NK-92 (cell line): Measurements from ENCODE around the gene HSF5.

Experiments
- DNase-seq: peaks from one replicate; lab custom pipeline; 2025; ENCODE audit not compliant: unreplicated experiment; lab: John Stamatoyannopoulos, UW

Gene HSF5

DNA sequence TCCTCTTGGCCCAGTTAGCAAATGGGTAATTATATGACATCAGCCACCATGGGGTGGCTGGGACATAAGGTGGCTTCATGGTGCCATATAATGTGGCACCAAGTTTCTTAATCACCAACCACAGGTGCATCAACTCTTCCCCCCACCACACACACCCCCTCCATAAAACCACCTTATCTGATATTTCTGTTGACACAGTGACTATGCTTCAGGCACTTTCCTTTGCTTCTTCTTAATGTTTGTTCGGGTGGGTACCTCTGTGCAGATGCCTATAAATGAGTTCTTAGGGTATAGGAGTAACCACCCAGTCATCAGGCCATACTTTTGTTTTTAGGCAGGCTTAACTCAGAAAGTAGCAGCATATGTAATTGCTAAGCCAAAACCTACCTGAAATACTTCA lies 100.4 kb downstream of the HSF5 start:
- no peak for DNase-seq

GRCh38 chr17:58386708-58387107 lies 101.5 kb downstream of the HSF5 start:
- no peak for DNase-seq

DNA sequence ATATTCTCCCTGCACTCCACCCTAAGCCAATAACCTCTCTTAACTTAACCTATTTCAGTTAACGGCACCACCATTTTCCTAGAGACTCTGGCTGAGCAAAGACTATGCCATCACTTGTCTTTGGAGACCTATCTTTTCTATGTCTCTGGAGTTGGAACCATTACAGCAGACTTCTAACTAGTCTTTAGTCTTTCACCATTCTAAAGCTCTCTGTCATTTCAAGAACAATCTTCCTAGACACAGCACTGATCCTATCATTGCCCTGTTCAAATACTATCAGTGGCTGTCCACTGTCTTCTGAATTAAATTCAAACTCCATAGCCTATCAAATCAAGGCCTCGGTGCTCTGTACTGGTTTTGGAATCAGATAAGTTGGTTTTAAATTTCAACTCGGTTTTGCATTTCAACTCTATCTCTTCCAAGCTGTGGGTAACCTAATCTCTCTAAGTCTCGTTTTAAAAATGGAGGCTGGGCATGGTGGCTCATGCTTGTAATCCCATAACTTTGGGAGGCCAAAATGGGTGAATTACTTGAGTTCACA lies 102.8 kb downstream of the HSF5 start:
- DNase-seq = no peak

DNA sequence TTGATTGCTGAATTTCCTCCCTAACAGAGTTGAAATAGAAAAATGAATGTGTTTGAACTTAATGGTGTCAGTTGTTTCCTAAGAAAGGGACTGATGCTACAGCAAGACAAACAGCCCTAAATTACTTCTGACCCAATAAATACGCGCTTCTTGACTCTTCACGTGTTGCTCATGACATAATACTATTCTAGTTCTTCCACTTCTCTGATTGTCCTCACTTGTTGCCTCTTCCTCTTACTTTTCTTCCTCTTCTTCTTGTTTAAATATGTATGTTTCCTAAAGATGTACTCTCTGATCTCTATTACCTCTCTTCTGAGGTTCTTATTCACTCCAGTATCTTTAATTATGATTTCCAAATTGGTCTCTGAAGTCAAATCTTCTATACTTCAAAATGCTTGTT lies 103.3 kb downstream of the HSF5 start:
- no peak for DNase-seq

DNA sequence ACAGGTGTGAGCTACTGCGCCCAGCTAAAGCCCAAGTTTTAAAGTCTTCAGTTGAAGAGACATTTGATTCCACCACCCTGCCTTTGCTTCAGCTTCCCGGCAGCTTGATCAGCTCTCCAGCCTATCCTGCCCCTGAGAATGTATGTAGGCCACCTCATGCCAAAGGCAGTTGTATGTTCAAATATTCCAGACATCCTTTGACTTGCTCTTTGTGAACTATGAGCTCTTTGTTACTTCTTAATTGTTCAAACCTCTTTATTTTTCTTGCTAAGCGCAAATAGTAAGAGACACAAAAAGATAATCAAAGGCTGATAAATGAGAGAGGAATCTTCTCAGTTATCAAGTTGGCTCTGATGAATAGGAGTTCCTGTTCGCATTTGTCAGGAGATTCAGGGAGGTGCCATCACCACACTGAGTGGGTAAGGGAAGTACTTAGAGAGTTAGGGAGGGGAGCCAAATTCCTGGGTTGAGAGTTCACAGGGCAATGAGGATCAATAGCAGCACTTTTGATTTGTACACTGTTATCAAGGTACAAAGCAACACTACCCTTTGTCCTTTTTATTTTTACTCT lies 104.2 kb downstream of the HSF5 start:
- DNase-seq = no peak

- DNase-seq = no peak
Observed at GRCh38 chr17:58382872-58383242, 105.4 kb downstream of the HSF5 start.

GRCh38 chr17:58382108-58382871 lies 105.9 kb downstream of the HSF5 start:
- no peak for DNase-seq

GRCh38 chr17:58381124-58382035 lies 106.8 kb downstream of the HSF5 start:
- no peak for DNase-seq

- no peak for DNase-seq
Observed at GRCh38 chr17:58380207-58381123, 107.7 kb downstream of the HSF5 start.

DNA sequence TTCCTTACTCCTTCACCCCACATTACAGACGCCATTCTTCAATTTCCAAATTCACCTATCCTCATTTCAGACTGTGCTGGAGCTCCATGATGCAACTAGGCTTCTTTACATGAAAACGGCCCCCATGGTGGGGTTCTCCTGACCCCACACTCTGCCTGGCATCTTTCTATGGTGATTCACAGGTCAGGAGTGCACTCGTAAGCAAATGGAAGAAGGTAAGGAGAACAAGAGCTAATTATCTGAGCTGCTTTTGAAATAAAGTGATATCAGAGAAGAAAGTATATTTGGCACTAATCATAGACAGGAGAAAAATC lies 108.7 kb downstream of the HSF5 start:
- no peak for DNase-seq

- no peak for DNase-seq
Observed at GRCh38 chr17:58378733-58379510, 109.3 kb downstream of the HSF5 start.

GRCh38 chr17:58377661-58378060 lies 110.5 kb downstream of the HSF5 start:
- DNase-seq = no peak

DNA sequence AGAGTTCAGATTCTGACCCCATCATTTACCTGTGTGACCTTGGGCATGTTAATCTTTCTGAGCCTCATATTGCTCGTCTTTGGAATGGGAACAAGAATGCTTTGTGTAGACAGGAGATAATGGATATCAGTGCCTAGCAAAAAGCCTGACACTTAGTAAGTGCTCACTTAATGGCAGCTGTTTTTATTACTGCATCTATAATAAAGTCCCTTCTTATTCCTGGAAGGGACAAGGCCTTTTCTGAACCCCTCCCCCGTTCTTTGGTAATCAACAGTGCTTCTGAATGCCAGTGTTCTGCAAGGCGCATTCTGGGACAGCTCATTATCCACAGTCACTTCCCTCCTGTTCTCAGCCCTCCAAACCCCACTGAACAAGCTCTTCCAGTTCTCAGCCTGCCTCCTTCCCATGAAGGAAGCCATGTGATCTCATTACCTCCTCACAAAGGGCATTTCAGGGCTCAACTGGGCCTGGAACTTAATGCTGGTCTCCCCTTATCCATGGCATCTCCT lies 111.1 kb downstream of the HSF5 start:
- DNase-seq = no peak

GRCh38 chr17:58376472-58377000 lies 111.7 kb downstream of the HSF5 start:
- no peak for DNase-seq

GRCh38 chr17:58375811-58376210 lies 112.4 kb downstream of the HSF5 start:
- DNase-seq = no peak

- no peak for DNase-seq
Observed at GRCh38 chr17:58375256-58375655, 113.0 kb downstream of the HSF5 start.

GRCh38 chr17:58373923-58374322 lies 114.3 kb downstream of the HSF5 start:
- DNase-seq = no peak

GRCh38 chr17:58373003-58373402 lies 115.2 kb downstream of the HSF5 start:
- no peak for DNase-seq

GRCh38 chr17:58371300-58371950 lies 116.8 kb downstream of the HSF5 start:
- DNase-seq = no peak
